ENCODE data around the gene NCBP2L. TPM values are rescaled to one million over a fixed set of nuclear protein-coding genes. Genes with fewer than 3 reads are reported as not detected.

Gene NCBP2L
- total and polyA plus RNA-seq, 2 donors (not counting 3 experiments of a cell fraction or from before 2014, with no cell fraction given), result not detected

GRCh38 chrX:107776649-107777535 lies 641 bp upstream of the NCBP2L start:
- peak; percentile 45 to 48 for TF ChIP-seq CTCF (IDR thresholded peaks at IDR 0.05; ENCODE audit: extremely low read depth in 1 of 2, insufficient read depth in 1 of 2, low read depth in 1 of 2, low read length in 2 of 2)
- no peak for TF ChIP-seq POLR2AphosphoS5 (IDR thresholded peaks at IDR 0.05; ENCODE audit: insufficient read depth, low read depth, low read length)
- BruUV-seq (replicated peaks), result no TSS peak
- Histone ChIP-seq H3K9me3 (replicated peaks; ENCODE audit: control insufficient read depth, insufficient read depth, low read length) (no peaks in the 10 kb centered on the region), H3K27me3 (ENCODE audit: control insufficient read depth in 2 of 2, insufficient read depth in 2 of 2, low read length in 2 of 2) (no peaks in the 10 kb centered on the region), H2AFZ (ENCODE audit: low read depth, low read length) (peak overlapping the region; percentile 96), H3K79me2 (ENCODE audit: control insufficient read depth, insufficient read depth, low read length) (no peaks in the 10 kb centered on the region), H4K20me1 (replicated peaks; ENCODE audit: control insufficient read depth, extremely low read depth, insufficient read depth, low read length) (no peaks in the 10 kb centered on the region), H3K4me3 (replicated peaks in 1 of 3; ENCODE audit: insufficient read depth in 1 of 3, low read depth in 1 of 3, low read length in 3 of 3) (peak overlapping the region in 2 of 3 experiments; percentile 45 to 53), H3K9me1 (replicated peaks; ENCODE audit: control insufficient read depth, extremely low read depth, insufficient read depth, low read length) (no peaks in the 10 kb centered on the region), H3K27ac (ENCODE audit: insufficient read depth, low read depth, low read length) (no peak overlapping the region), H3K9ac (replicated peaks; ENCODE audit: extremely low read depth, insufficient read depth, low read length) (no peak overlapping the region), H3K4me1 (ENCODE audit: control insufficient read depth, extremely low read depth, insufficient read depth, low read length) (peaks cover 10% of the 10 kb centered on the region), H3K4me2 (ENCODE audit: insufficient read depth, low read length) (peak overlapping the region; percentile 80), H3K36me3 (ENCODE audit: control insufficient read depth in 2 of 2, extremely low read depth in 1 of 2, insufficient read depth in 2 of 2, low read length in 2 of 2) (no peaks in the 10 kb centered on the region)
- FAIRE-seq (peak; percentile 93), DNase-seq (ENCODE audit: low read depth, low spot score) (peak; percentile 87)
- ChIA-PET POLR2A (interaction anchor here (0.7 to 1.6 kb wide), 2 partner anchors 12 to 35 kb away, joined by 3 to 5 read pairs; no protein-coding TSS in a partner anchor), CTCF (interaction anchor here (0.6 to 4.7 kb wide), 55 partner anchors 8 to 883 kb away, joined by 3 to 109 read pairs (median 5); partner anchors contain the start of genes MID2 and PRPS1)
- intact Hi-C loops (cut with micrococcal nuclease), result loop anchor here (1.0 to 5.0 kb wide), 12 partner anchors 45 to 880 kb away; no protein-coding TSS in a partner anchor
- dilution Hi-C loops (cut with MboI; ENCODE audit: extremely low pct_ligation_motif_present, low sequenced_read_pairs), result no loop called here

GRCh38 chrX:107780525-107780924 lies 3.0 kb downstream of the NCBP2L start:
- DNase-seq (ENCODE audit: low read depth, low spot score), result no peak
- H3K9me1 ChIP-seq (replicated peaks; ENCODE audit: control insufficient read depth, extremely low read depth, insufficient read depth, low read length), result no peaks in the 10 kb centered on the region
- no peaks in the 10 kb centered on the region for H3K27me3 ChIP-seq (ENCODE audit: control insufficient read depth in 2 of 2, insufficient read depth in 2 of 2, low read length in 2 of 2)
- TF ChIP-seq MYC (IDR thresholded peaks at IDR 0.05; ENCODE audit: low read depth, low read length) (no peak), EZH2 (IDR thresholded peaks at IDR 0.05; ENCODE audit: borderline replicate concordance, low read depth, low read length, severe bottlenecking) (no peak), JUN (IDR thresholded peaks at IDR 0.05; ENCODE audit: borderline replicate concordance, insufficient read depth, insufficient read length, low read depth) (no peak), POLR2A (IDR thresholded peaks at IDR 0.05; ENCODE audit: low read depth, low read length) (no peak), GATA2 (IDR thresholded peaks at IDR 0.05; ENCODE audit: insufficient read depth, insufficient read length, low read depth, low read length) (no peak), POLR2AphosphoS5 (IDR thresholded peaks at IDR 0.05; ENCODE audit: insufficient read depth, low read depth, low read length) (no peak), FOS (IDR thresholded peaks at IDR 0.05; ENCODE audit: borderline replicate concordance, insufficient read depth, low read length) (no peak), MAX (IDR thresholded peaks at IDR 0.05; ENCODE audit: insufficient read depth, insufficient read length) (no peak), CTCF (IDR thresholded peaks at IDR 0.05; ENCODE audit: extremely low read depth in 1 of 2, insufficient read depth in 1 of 2, low read depth in 1 of 2, low read length in 2 of 2) (no peak)
- no peaks in the 10 kb centered on the region for H3K36me3 ChIP-seq (ENCODE audit: control insufficient read depth in 2 of 2, extremely low read depth in 1 of 2, insufficient read depth in 2 of 2, low read length in 2 of 2)
- no peaks in the 10 kb centered on the region for H3K79me2 ChIP-seq (ENCODE audit: control insufficient read depth, insufficient read depth, low read length)
- no peak overlapping the region for H3K9ac ChIP-seq (replicated peaks; ENCODE audit: extremely low read depth, insufficient read depth, low read length)
- intact Hi-C loops (cut with micrococcal nuclease) (no loop called here), dilution Hi-C loops (cut with MboI; ENCODE audit: extremely low pct_ligation_motif_present, low sequenced_read_pairs) (no loop called here)
- no peak for FAIRE-seq
- H4K20me1 ChIP-seq (replicated peaks; ENCODE audit: control insufficient read depth, extremely low read depth, insufficient read depth, low read length), result no peaks in the 10 kb centered on the region
- H3K27ac ChIP-seq (ENCODE audit: insufficient read depth, low read depth, low read length), result no peak overlapping the region
- no peaks in the 10 kb centered on the region for H3K9me3 ChIP-seq (replicated peaks; ENCODE audit: control insufficient read depth, insufficient read depth, low read length)
- peaks cover 6% of the 10 kb centered on the region for H3K4me1 ChIP-seq (ENCODE audit: control insufficient read depth, extremely low read depth, insufficient read depth, low read length)
- ChIA-PET POLR2A (no interaction called here), CTCF (interaction anchor here (1.4 kb wide), 1 partner anchor 113 kb away, joined by 4 read pairs; no protein-coding TSS in a partner anchor)
- BruUV-seq (replicated peaks), result no TSS peak
- H2AFZ ChIP-seq (ENCODE audit: low read depth, low read length), result no peak overlapping the region
- H3K4me3 ChIP-seq (replicated peaks in 1 of 3; ENCODE audit: insufficient read depth in 1 of 3, low read depth in 1 of 3, low read length in 3 of 3), result no peak overlapping the region
- H3K4me2 ChIP-seq (ENCODE audit: insufficient read depth, low read length), result no peak overlapping the region

All from endothelial cell of umbilical vein (primary cell).